ENCODE data around the gene SFRP5.

- TF ChIP-seq CTCF (IDR thresholded peaks at IDR 0.05; ENCODE audit: low read depth, low read length, missing input control) (no peak), MAX (IDR thresholded peaks at IDR 0.05) (no peak), YY1 (IDR thresholded peaks at IDR 0.05) (no peak), ZBTB33 (IDR thresholded peaks at IDR 0.05) (no peak), RAD21 (IDR thresholded peaks at IDR 0.05) (no peak), JUND (IDR thresholded peaks at IDR 0.05) (no peak), REST (IDR thresholded peaks at IDR 0.05) (no peak), HNF4G (IDR thresholded peaks at IDR 0.05) (no peak), ATF3 (IDR thresholded peaks at IDR 0.05) (no peak), TAF1 (conservative IDR thresholded peaks at IDR 0.05) (no peak), GABPA (IDR thresholded peaks at IDR 0.05 in 1 of 2, conservative IDR thresholded peaks at IDR 0.05 in 1 of 2) (no peak)
Measured at GRCh38 chr10:97743169-97743943, 28.4 kb downstream of the SFRP5 start.
